NCI-H146 treated with DMSO at 0.1 percent for 48 hours (cell line): ENCODE data around the gene SF3B3.

Experiments
- DNase-seq: peaks from one replicate; lab custom pipeline; 2025; ENCODE audit not compliant: unreplicated experiment; lab: John Stamatoyannopoulos, UW

Gene SF3B3

GRCh38 chr16:70563636-70564035 lies 40.0 kb downstream of the SF3B3 start:
- DNase-seq, result no peak

- no peak for DNase-seq
Measured at GRCh38 chr16:70565053-70565452, 41.4 kb downstream of the SF3B3 start.

- no peak for DNase-seq
Measured at GRCh38 chr16:70568601-70569237, 45.1 kb downstream of the SF3B3 start.

GRCh38 chr16:70569752-70570151 lies 46.1 kb downstream of the SF3B3 start:
- no peak for DNase-seq

GRCh38 chr16:70570967-70571570 lies 47.5 kb downstream of the SF3B3 start:
- DNase-seq, result no peak

GRCh38 chr16:70571623-70572022 lies 48.0 kb downstream of the SF3B3 start:
- no peak for DNase-seq

- no peak for DNase-seq
Measured at GRCh38 chr16:70572050-70572925, 48.7 kb downstream of the SF3B3 start.

- no peak for DNase-seq
Measured at GRCh38 chr16:70572926-70573270, 49.3 kb downstream of the SF3B3 start.

GRCh38 chr16:70573451-70574121 lies 50.0 kb downstream of the SF3B3 start:
- no peak for DNase-seq

GRCh38 chr16:70574595-70575271 lies 51.1 kb downstream of the SF3B3 start:
- no peak for DNase-seq

GRCh38 chr16:70575376-70575775 lies 51.8 kb downstream of the SF3B3 start:
- DNase-seq, result no peak

- DNase-seq, result no peak
Measured at GRCh38 chr16:70576431-70577255, 53.0 kb downstream of the SF3B3 start.

GRCh38 chr16:70577256-70577698 lies 53.7 kb downstream of the SF3B3 start:
- DNase-seq, result no peak

GRCh38 chr16:70578035-70578434 lies 54.4 kb downstream of the SF3B3 start:
- no peak for DNase-seq

- no peak for DNase-seq
Measured at GRCh38 chr16:70579248-70579647, 55.6 kb downstream of the SF3B3 start.

GRCh38 chr16:70579648-70580630 lies 56.3 kb downstream of the SF3B3 start:
- no peak for DNase-seq

- DNase-seq, result no peak
Measured at GRCh38 chr16:70582280-70582978, 58.8 kb downstream of the SF3B3 start.

- no peak for DNase-seq
Measured at GRCh38 chr16:70586731-70587130, 63.1 kb downstream of the SF3B3 start.
